Testis (tissue), 2 donors: Measurements from ENCODE around the gene ODAD2.

ENCODE experiments used
- POLR2A ChIP-seq: fragments of 450-650 bp; IDR thresholded peaks from one replicate; pipeline ENCODE4 v1.6.1; 2017; ENCODE audit warnings: antibody characterized with exemption, mild to moderate bottlenecking, moderate library complexity
- TF ChIP-seq, protein P1 (sequence below), 3 experiments: fragments of 450-650 bp in 2 of 3; fragments of 200-600 bp in 1 of 3; sonication (generic) in 1 of 3; IDR thresholded peaks; one replicate each; pipeline ENCODE4 v1.5.1; 2016 to 2019; ENCODE audit warnings: antibody characterized with exemption in 3 of 3, mild to moderate bottlenecking in 2 of 3, moderate library complexity in 1 of 3

DNA sequence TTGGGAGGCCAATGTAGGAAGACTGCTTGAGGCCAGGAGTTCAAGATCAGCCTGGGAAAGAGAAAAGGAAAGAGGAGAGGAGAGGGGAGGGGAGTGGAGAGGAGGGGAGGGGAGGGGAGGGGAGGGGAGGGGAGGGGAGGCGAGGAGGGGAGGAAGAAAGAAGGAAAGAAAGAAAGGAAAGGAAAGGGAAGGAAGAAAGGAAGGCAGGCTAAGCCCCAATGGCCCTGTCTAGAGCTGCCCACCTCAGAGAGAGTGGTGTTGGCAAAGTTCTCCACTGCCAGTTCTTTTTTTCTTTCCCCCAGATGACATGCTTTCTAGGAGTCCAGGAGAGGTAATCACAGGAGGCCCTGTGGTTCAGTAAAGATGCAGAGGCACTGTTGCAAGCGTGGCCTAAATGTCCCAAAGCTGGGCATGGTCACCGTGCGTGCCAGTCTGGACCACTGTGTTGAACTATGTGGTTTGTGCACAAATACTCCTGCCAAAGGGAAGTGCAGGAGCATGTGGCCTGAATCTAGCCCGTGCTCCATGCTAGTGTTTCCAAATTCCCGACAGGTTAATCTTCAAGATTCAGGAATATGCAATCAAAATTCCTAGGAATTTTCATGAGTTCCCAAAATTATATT is 39.7 kb downstream of the ODAD2 start:
- TF ChIP-seq, protein P1, sequence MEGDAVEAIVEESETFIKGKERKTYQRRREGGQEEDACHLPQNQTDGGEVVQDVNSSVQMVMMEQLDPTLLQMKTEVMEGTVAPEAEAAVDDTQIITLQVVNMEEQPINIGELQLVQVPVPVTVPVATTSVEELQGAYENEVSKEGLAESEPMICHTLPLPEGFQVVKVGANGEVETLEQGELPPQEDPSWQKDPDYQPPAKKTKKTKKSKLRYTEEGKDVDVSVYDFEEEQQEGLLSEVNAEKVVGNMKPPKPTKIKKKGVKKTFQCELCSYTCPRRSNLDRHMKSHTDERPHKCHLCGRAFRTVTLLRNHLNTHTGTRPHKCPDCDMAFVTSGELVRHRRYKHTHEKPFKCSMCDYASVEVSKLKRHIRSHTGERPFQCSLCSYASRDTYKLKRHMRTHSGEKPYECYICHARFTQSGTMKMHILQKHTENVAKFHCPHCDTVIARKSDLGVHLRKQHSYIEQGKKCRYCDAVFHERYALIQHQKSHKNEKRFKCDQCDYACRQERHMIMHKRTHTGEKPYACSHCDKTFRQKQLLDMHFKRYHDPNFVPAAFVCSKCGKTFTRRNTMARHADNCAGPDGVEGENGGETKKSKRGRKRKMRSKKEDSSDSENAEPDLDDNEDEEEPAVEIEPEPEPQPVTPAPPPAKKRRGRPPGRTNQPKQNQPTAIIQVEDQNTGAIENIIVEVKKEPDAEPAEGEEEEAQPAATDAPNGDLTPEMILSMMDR (IDR thresholded peaks at IDR 0.05): no peak
- TF ChIP-seq POLR2A: no peak
